Measurements from ENCODE around the gene PDE9A. TPM values are rescaled to one million over a fixed set of nuclear protein-coding genes. Genes with fewer than 3 reads are reported as not detected.
A peak's percentile ranks its signal among the peaks of the same experiment; 100 is the strongest.

PDE9A gene
- polyA plus RNA-seq, 1 donor: 19.8 TPM

- no peak overlapping the region for H3K27ac ChIP-seq (ENCODE audit: low read length)
- no peaks in the 10 kb centered on the region for H3K27me3 ChIP-seq (ENCODE audit: control insufficient read depth, insufficient read depth, low read length)
- H3K36me3 ChIP-seq (ENCODE audit: control insufficient read depth, insufficient read depth, low read length): peaks cover 44% of the 10 kb centered on the region
- no peaks in the 10 kb centered on the region for H3K9me3 ChIP-seq (ENCODE audit: control insufficient read depth, low read depth, low read length)
- no peak overlapping the region for H3K4me3 ChIP-seq (ENCODE audit: low read length)
- DNase-seq: no peak
- peaks cover 28% of the 10 kb centered on the region for H3K4me1 ChIP-seq (ENCODE audit: control insufficient read depth, insufficient read depth, low read length)
- WGBS (ENCODE audit: insufficient coverage, low lambda C conversion rate): no CpG with 5 or more reads among the region's 17 CpGs
Measured at GRCh38 chr21:42757826-42758655, 104.6 kb downstream of the PDE9A start.

- WGBS (ENCODE audit: insufficient coverage, low lambda C conversion rate): no CpG with 5 or more reads among the region's 20 CpGs
- Histone ChIP-seq H3K4me1 (ENCODE audit: control insufficient read depth, insufficient read depth, low read length) (peaks cover 37% of the 10 kb centered on the region), H3K27me3 (ENCODE audit: control insufficient read depth, insufficient read depth, low read length) (no peaks in the 10 kb centered on the region), H3K4me3 (ENCODE audit: low read length) (no peak overlapping the region), H3K36me3 (ENCODE audit: control insufficient read depth, insufficient read depth, low read length) (peaks cover 43% of the 10 kb centered on the region), H3K9me3 (ENCODE audit: control insufficient read depth, low read depth, low read length) (no peaks in the 10 kb centered on the region), H3K27ac (ENCODE audit: low read length) (no peak overlapping the region)
- no peak for DNase-seq
Measured at GRCh38 chr21:42758721-42759593, 105.5 kb downstream of the PDE9A start.

GRCh38 chr21:42759594-42759927 is 106.1 kb downstream of the PDE9A start:
- no peaks in the 10 kb centered on the region for H3K9me3 ChIP-seq (ENCODE audit: control insufficient read depth, low read depth, low read length)
- no peaks in the 10 kb centered on the region for H3K27me3 ChIP-seq (ENCODE audit: control insufficient read depth, insufficient read depth, low read length)
- H3K4me3 ChIP-seq (ENCODE audit: low read length): no peak overlapping the region
- peaks cover 41% of the 10 kb centered on the region for H3K36me3 ChIP-seq (ENCODE audit: control insufficient read depth, insufficient read depth, low read length)
- no peak for DNase-seq
- peaks cover 39% of the 10 kb centered on the region for H3K4me1 ChIP-seq (ENCODE audit: control insufficient read depth, insufficient read depth, low read length)
- H3K27ac ChIP-seq (ENCODE audit: low read length): no peak overlapping the region

- no peak overlapping the region for H3K4me3 ChIP-seq (ENCODE audit: low read length)
- WGBS (ENCODE audit: insufficient coverage, low lambda C conversion rate): no CpG with 5 or more reads among the region's 23 CpGs
- no peak for DNase-seq
- H3K27me3 ChIP-seq (ENCODE audit: control insufficient read depth, insufficient read depth, low read length): no peaks in the 10 kb centered on the region
- H3K36me3 ChIP-seq (ENCODE audit: control insufficient read depth, insufficient read depth, low read length): peaks cover 45% of the 10 kb centered on the region
- H3K9me3 ChIP-seq (ENCODE audit: control insufficient read depth, low read depth, low read length): no peaks in the 10 kb centered on the region
- peak overlapping the region; percentile 92 for H3K27ac ChIP-seq (ENCODE audit: low read length)
- H3K4me1 ChIP-seq (ENCODE audit: control insufficient read depth, insufficient read depth, low read length): peaks cover 39% of the 10 kb centered on the region
Measured at GRCh38 chr21:42760361-42760950, 107.0 kb downstream of the PDE9A start.

GRCh38 chr21:42760951-42761751 is 107.7 kb downstream of the PDE9A start:
- H3K27me3 ChIP-seq (ENCODE audit: control insufficient read depth, insufficient read depth, low read length): no peaks in the 10 kb centered on the region
- H3K4me3 ChIP-seq (ENCODE audit: low read length): no peak overlapping the region
- peaks cover 39% of the 10 kb centered on the region for H3K4me1 ChIP-seq (ENCODE audit: control insufficient read depth, insufficient read depth, low read length)
- H3K36me3 ChIP-seq (ENCODE audit: control insufficient read depth, insufficient read depth, low read length): peaks cover 47% of the 10 kb centered on the region
- no peaks in the 10 kb centered on the region for H3K9me3 ChIP-seq (ENCODE audit: control insufficient read depth, low read depth, low read length)
- DNase-seq: peak; percentile 90 to 91
- peak overlapping the region; percentile 92 for H3K27ac ChIP-seq (ENCODE audit: low read length)
- WGBS (ENCODE audit: insufficient coverage, low lambda C conversion rate): no CpG with 5 or more reads among the region's 21 CpGs

- Histone ChIP-seq H3K27ac (ENCODE audit: low read length) (peak overlapping the region; percentile 92), H3K9me3 (ENCODE audit: control insufficient read depth, low read depth, low read length) (no peaks in the 10 kb centered on the region), H3K36me3 (ENCODE audit: control insufficient read depth, insufficient read depth, low read length) (peaks cover 51% of the 10 kb centered on the region), H3K4me1 (ENCODE audit: control insufficient read depth, insufficient read depth, low read length) (peaks cover 39% of the 10 kb centered on the region), H3K27me3 (ENCODE audit: control insufficient read depth, insufficient read depth, low read length) (no peaks in the 10 kb centered on the region), H3K4me3 (ENCODE audit: low read length) (no peak overlapping the region)
- WGBS (ENCODE audit: insufficient coverage, low lambda C conversion rate): no CpG with 5 or more reads among the region's 18 CpGs
- DNase-seq: no peak
Measured at GRCh38 chr21:42761776-42762335, 108.4 kb downstream of the PDE9A start.

GRCh38 chr21:42763581-42764442 is 110.4 kb downstream of the PDE9A start:
- Histone ChIP-seq H3K9me3 (ENCODE audit: control insufficient read depth, low read depth, low read length) (no peaks in the 10 kb centered on the region), H3K36me3 (ENCODE audit: control insufficient read depth, insufficient read depth, low read length) (peaks cover 62% of the 10 kb centered on the region), H3K4me3 (ENCODE audit: low read length) (no peak overlapping the region), H3K4me1 (ENCODE audit: control insufficient read depth, insufficient read depth, low read length) (peaks cover 39% of the 10 kb centered on the region), H3K27ac (ENCODE audit: low read length) (no peak overlapping the region), H3K27me3 (ENCODE audit: control insufficient read depth, insufficient read depth, low read length) (no peaks in the 10 kb centered on the region)
- peak; percentile 35 to 54 for DNase-seq
- no CpG with 5 or more reads among the region's 25 CpGs for WGBS (ENCODE audit: insufficient coverage, low lambda C conversion rate)

GRCh38 chr21:42764443-42764760 is 111.0 kb downstream of the PDE9A start:
- no CpG with 5 or more reads among the region's 9 CpGs for WGBS (ENCODE audit: insufficient coverage, low lambda C conversion rate)
- no peak overlapping the region for H3K27ac ChIP-seq (ENCODE audit: low read length)
- no peak overlapping the region for H3K4me3 ChIP-seq (ENCODE audit: low read length)
- peaks cover 39% of the 10 kb centered on the region for H3K4me1 ChIP-seq (ENCODE audit: control insufficient read depth, insufficient read depth, low read length)
- no peaks in the 10 kb centered on the region for H3K9me3 ChIP-seq (ENCODE audit: control insufficient read depth, low read depth, low read length)
- no peak for DNase-seq
- H3K36me3 ChIP-seq (ENCODE audit: control insufficient read depth, insufficient read depth, low read length): peaks cover 67% of the 10 kb centered on the region
- no peaks in the 10 kb centered on the region for H3K27me3 ChIP-seq (ENCODE audit: control insufficient read depth, insufficient read depth, low read length)

GRCh38 chr21:42764883-42765282 is 111.5 kb downstream of the PDE9A start:
- Histone ChIP-seq H3K4me3 (ENCODE audit: low read length) (no peak overlapping the region), H3K27ac (ENCODE audit: low read length) (no peak overlapping the region), H3K4me1 (ENCODE audit: control insufficient read depth, insufficient read depth, low read length) (peaks cover 37% of the 10 kb centered on the region), H3K27me3 (ENCODE audit: control insufficient read depth, insufficient read depth, low read length) (no peaks in the 10 kb centered on the region), H3K36me3 (ENCODE audit: control insufficient read depth, insufficient read depth, low read length) (peaks cover 72% of the 10 kb centered on the region), H3K9me3 (ENCODE audit: control insufficient read depth, low read depth, low read length) (no peaks in the 10 kb centered on the region)
- DNase-seq: no peak
- 100% methylated on average over 1 of the region's 1 CpG for WGBS (ENCODE audit: insufficient coverage, low lambda C conversion rate)
